Tibial nerve (tissue), 4 donors: ENCODE results near the gene FMN1. TPM values are rescaled to one million over a fixed set of nuclear protein-coding genes. Genes with fewer than 3 reads are reported as not detected.

Experiments used
- DNase-seq, 2 donors: peaks; one replicate each; pipeline ENCODE4 v3.0.0-alpha.2; 2019; ENCODE audit warnings: low spot score in 2 of 2
- H3K27ac ChIP-seq, 4 donors: fragments of 200-600 bp; sonication (generic) in 3 of 4; one replicate each; pipeline ENCODE4 v1.5.1; 2017 to 2019; ENCODE audit warnings: mild to moderate bottlenecking in 1 of 4
- H3K27me3 ChIP-seq, 2 donors: fragments of 200-600 bp; sonication (generic) in 1 of 2; one replicate each; pipeline versions ENCODE4 v1.5.1 to v1.6.0; 2017 to 2019
- H3K36me3 ChIP-seq, 3 donors: fragments of 200-600 bp; sonication (generic); one replicate each; pipeline ENCODE4 v1.5.1; 2018 to 2019
- H3K4me1 ChIP-seq, 4 donors: fragments of 200-600 bp; sonication (generic) in 3 of 4; one replicate each; pipeline ENCODE4 v1.5.1; 2017 to 2019
- H3K4me3 ChIP-seq, 4 donors: fragments of 200-600 bp; sonication (generic) in 3 of 4; one replicate each; pipeline ENCODE4 v1.5.1; 2017 to 2019; ENCODE audit warnings: mild to moderate bottlenecking in 1 of 4, moderate library complexity in 1 of 4
- H3K9me3 ChIP-seq, 4 donors: fragments of 200-600 bp; sonication (generic) in 3 of 4; one replicate each; pipeline ENCODE4 v1.5.1; 2017 to 2019
- EP300 ChIP-seq, 2 donors: sonication (generic); formaldehyde crosslinking; IDR thresholded peaks; one replicate each; pipeline ENCODE4 v1.6.1; 2017; ENCODE audit warnings: antibody characterized with exemption in 2 of 2, mild to moderate bottlenecking in 1 of 2
- POLR2A ChIP-seq, 2 donors: fragments of 450-650 bp; IDR thresholded peaks; one replicate each; pipeline ENCODE4 v1.6.1; 2017; ENCODE audit warnings: antibody characterized with exemption in 2 of 2, mild to moderate bottlenecking in 2 of 2, moderate library complexity in 2 of 2
- WGBS, 2 donors: methylation state at CpG; one replicate each; pipeline ENCODE4 v1.1.5; 2018; 5-methylcytosine and 5-hydroxymethylcytosine counted together
- total RNA-seq, 4 donors: library from RNA; depleted of rRNA; stranded (reverse); fragments of >200 nt; gene quantifications; one replicate each; pipeline ENCODE4 v1.1.0, GENCODE V29; 2016
- TF ChIP-seq, protein P1 (sequence below), 5 experiments: fragments of 200-600 bp in 3 of 5; fragments of 450-650 bp in 2 of 5; sonication (generic) in 3 of 5; IDR thresholded peaks; one replicate each; pipeline ENCODE4 v1.5.1; 2016 to 2019; ENCODE audit warnings: antibody characterized with exemption in 5 of 5, mild to moderate bottlenecking in 3 of 5, moderate library complexity in 2 of 5

FMN1 gene
- total RNA-seq, 4 donors from 2014 or later: 15.1 to 62.1 (median 20.7) TPM

DNA sequence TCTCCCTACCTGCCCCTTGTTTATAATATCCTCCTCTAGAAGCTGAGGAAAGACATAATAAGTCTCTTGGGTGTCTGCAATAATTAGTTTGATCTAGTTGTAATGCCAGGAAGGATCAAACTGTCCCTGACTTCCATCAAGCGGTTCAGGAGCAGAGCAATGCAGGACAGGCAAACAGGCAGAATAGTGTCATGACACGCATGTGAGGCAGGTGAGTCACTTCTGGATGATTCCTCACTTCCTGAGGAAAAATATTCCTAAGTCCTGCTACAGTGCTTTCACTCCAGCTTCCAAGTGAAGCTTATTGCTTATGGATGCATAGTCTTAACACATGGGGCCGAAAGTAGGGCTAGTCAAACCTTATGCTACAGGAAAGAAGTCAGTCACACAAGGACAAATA is 390.9 kb downstream of the FMN1 start:
- H3K27me3 ChIP-seq: no peaks in the 10 kb centered on the region
- no peak overlapping the region for H3K27ac ChIP-seq
- H3K4me1 ChIP-seq: no peaks in the 10 kb centered on the region
- peaks cover 0 to 7% (median 0%) of the 10 kb centered on the region in 4 donors for H3K9me3 ChIP-seq
- WGBS, 2 donors: 92 to 96% methylated on average over 3 of the region's 3 CpGs
- H3K4me3 ChIP-seq: no peak overlapping the region
- H3K36me3 ChIP-seq: no peaks in the 10 kb centered on the region
- no peak for DNase-seq
- TF ChIP-seq EP300 (IDR thresholded peaks at IDR 0.05): no peak
- TF ChIP-seq POLR2A (IDR thresholded peaks at IDR 0.05): no peak
- TF ChIP-seq, protein P1, sequence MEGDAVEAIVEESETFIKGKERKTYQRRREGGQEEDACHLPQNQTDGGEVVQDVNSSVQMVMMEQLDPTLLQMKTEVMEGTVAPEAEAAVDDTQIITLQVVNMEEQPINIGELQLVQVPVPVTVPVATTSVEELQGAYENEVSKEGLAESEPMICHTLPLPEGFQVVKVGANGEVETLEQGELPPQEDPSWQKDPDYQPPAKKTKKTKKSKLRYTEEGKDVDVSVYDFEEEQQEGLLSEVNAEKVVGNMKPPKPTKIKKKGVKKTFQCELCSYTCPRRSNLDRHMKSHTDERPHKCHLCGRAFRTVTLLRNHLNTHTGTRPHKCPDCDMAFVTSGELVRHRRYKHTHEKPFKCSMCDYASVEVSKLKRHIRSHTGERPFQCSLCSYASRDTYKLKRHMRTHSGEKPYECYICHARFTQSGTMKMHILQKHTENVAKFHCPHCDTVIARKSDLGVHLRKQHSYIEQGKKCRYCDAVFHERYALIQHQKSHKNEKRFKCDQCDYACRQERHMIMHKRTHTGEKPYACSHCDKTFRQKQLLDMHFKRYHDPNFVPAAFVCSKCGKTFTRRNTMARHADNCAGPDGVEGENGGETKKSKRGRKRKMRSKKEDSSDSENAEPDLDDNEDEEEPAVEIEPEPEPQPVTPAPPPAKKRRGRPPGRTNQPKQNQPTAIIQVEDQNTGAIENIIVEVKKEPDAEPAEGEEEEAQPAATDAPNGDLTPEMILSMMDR (IDR thresholded peaks at IDR 0.05): no peak

DNA sequence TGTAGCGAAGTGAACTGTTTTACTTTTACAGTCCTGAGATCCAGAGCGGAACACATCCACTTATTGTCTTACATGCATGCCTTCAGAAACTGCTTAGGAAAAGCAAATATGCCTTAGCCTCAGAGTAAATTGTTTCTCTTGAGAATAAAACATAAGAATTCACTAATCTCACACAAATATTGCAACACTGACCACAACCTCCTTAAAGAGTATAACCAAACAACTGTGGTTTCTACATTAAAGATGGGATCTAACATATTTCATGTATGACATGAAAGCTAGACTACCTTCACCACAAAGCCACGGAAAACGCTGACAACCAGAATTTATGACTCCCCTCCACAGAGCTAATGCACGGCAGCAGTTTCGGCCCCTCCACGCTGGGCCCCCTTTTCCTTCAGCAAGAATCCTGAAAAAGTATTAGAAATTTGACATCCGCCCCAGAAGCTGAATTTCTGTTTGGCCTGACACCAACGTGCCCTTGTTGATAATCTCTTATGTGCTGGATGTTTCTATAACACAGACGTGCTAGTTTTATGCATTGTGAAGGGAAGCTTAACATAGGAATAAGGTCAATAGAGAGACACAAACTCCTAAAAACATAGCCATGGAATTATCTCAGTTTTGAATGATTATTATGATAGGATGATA is 392.1 kb downstream of the FMN1 start:
- 39 to 41% methylated on average over 10 of the region's 10 CpGs for WGBS, 2 donors
- peaks cover 0 to 7% (median 0%) of the 10 kb centered on the region in 4 donors for H3K9me3 ChIP-seq
- no peak overlapping the region for H3K4me3 ChIP-seq

DNA sequence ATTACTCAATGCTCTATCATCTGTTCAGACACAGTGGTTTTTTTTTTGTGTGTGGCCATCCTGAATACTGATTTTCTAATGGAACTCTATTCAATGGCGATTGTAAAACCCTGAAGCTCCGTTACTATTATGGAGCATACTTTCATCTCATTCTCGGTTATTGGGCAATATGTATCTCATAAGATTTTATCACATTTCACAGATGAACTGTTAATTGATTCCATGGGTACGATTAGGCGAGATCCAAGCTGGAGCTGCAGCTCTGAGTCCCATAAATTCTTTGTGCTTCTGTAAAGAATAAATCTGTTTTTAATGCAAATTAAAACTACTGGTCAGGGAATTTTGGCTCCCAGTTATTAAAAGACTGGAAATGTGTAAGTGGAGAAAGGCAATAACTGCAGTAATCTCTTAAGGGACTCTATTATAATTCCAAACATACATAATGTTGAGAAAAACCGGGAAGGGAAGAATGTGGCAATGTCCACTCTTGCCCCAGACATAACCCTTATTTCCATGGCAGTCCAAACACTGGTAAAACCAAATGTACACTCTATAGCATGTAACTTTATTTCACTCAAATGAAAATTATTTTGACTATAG is 394.5 kb downstream of the FMN1 start:
- H3K4me1 ChIP-seq: no peaks in the 10 kb centered on the region
- WGBS, 2 donors: 72 to 73% methylated on average over 6 of the region's 6 CpGs
- TF ChIP-seq POLR2A (IDR thresholded peaks at IDR 0.05) (no peak), EP300 (IDR thresholded peaks at IDR 0.05) (no peak)
- TF ChIP-seq, protein P1 (IDR thresholded peaks at IDR 0.05): no peak
- no peaks in the 10 kb centered on the region for H3K36me3 ChIP-seq
- H3K27ac ChIP-seq: no peak overlapping the region
- H3K27me3 ChIP-seq: no peaks in the 10 kb centered on the region
- DNase-seq: no peak
- no peak overlapping the region for H3K4me3 ChIP-seq
- peaks cover 0 to 7% (median 0%) of the 10 kb centered on the region in 4 donors for H3K9me3 ChIP-seq

More for the DNA sequence above, 392.1 kb downstream of the FMN1 start:
- no peak overlapping the region for H3K27ac ChIP-seq
- no peak for TF ChIP-seq EP300 (IDR thresholded peaks at IDR 0.05)
- TF ChIP-seq, protein P1 (IDR thresholded peaks at IDR 0.05): no peak
- TF ChIP-seq POLR2A (IDR thresholded peaks at IDR 0.05): no peak
- no peaks in the 10 kb centered on the region for H3K4me1 ChIP-seq
- H3K36me3 ChIP-seq: no peaks in the 10 kb centered on the region
- DNase-seq: no peak
- no peaks in the 10 kb centered on the region for H3K27me3 ChIP-seq

DNA sequence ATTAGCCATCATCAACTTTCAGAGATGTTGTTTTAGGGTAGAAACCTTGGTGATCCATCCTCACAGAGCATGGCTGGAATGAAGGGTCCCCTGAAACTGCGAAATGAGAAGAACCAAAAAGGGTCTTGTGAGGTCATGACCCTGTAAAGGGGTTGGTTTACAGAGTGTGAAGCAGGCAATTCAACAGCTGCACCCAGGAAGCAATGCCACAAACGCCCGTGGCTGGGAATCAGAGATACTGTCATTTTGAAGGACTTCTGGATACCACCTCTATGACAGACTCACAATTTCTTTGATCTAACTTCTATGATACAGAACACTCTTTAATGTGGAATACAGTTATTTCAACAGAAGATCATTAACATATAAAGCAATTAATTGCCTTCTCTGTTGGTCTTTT is 397.7 kb downstream of the FMN1 start:
- Histone ChIP-seq H3K36me3 (no peaks in the 10 kb centered on the region), H3K27ac (no peak overlapping the region), H3K4me1 (no peaks in the 10 kb centered on the region), H3K4me3 (no peak overlapping the region), H3K9me3 (no peaks in the 10 kb centered on the region), H3K27me3 (no peaks in the 10 kb centered on the region)
- no peak for DNase-seq
- WGBS, 2 donors: 62 to 77% methylated on average over 3 of the region's 3 CpGs
- TF ChIP-seq, protein P1 (IDR thresholded peaks at IDR 0.05): no peak
- no peak for TF ChIP-seq POLR2A (IDR thresholded peaks at IDR 0.05)
- no peak for TF ChIP-seq EP300 (IDR thresholded peaks at IDR 0.05)

DNA sequence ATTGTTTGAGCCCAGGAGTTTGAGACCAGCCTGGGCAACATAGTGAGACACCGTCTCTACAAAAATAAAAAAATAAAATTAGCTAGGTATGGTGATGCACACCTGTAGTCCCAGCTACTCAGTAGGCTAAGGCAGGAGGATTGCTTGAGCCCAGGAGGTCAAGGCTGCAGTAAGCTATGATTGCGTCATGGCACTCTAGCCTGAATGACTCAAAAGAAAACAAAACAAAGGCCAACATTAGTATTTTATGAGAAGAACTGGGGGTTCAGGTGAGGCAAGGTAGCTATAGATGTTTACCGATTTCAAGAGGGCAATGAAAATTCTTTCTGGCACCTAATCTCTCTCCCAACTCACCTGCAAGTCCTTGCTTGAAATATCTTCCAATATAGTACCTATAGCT is 399.5 kb downstream of the FMN1 start:
- Histone ChIP-seq H3K4me1 (no peaks in the 10 kb centered on the region), H3K27ac (no peak overlapping the region), H3K36me3 (no peaks in the 10 kb centered on the region), H3K4me3 (no peak overlapping the region), H3K9me3 (no peaks in the 10 kb centered on the region), H3K27me3 (no peaks in the 10 kb centered on the region)
- 84 to 88% methylated on average over 3 of the region's 3 CpGs for WGBS, 2 donors
- TF ChIP-seq POLR2A (IDR thresholded peaks at IDR 0.05) (no peak), EP300 (IDR thresholded peaks at IDR 0.05) (no peak)
- TF ChIP-seq, protein P1 (IDR thresholded peaks at IDR 0.05): no peak
- no peak for DNase-seq
